Sigmoid colon (tissue), 7 donors: ENCODE results near the gene B3GALNT2. TPM values are rescaled to one million over a fixed set of nuclear protein-coding genes. Genes with fewer than 3 reads are reported as not detected.

Source experiments
- DNase-seq: peaks from one replicate; pipeline ENCODE4 v3.0.0-alpha.2; 2019
- H3K27ac ChIP-seq, 4 donors: fragments of 200-600 bp; sonication (generic); one replicate each; pipeline ENCODE4 v1.5.1; 2016 to 2019; ENCODE audit warnings: mild to moderate bottlenecking in 1 of 4
- H3K27me3 ChIP-seq, 3 donors: fragments of 200-600 bp; sonication (generic); one replicate each; pipeline ENCODE4 v1.5.1; 2019; ENCODE audit warnings: mild to moderate bottlenecking in 1 of 3
- H3K36me3 ChIP-seq, 4 donors: fragments of 200-600 bp; sonication (generic); one replicate each; pipeline ENCODE4 v1.5.1; 2016 to 2019
- H3K4me1 ChIP-seq, 4 donors: fragments of 200-600 bp; sonication (generic); one replicate each; pipeline ENCODE4 v1.5.1; 2017 to 2019
- H3K4me3 ChIP-seq, 4 donors: fragments of 200-600 bp; sonication (generic); one replicate each; pipeline ENCODE4 v1.5.1; 2017 to 2019; ENCODE audit warnings: mild to moderate bottlenecking in 2 of 4, moderate library complexity in 1 of 4
- H3K9me3 ChIP-seq, 4 donors: fragments of 200-600 bp in 3 of 4; sonication (generic) in 3 of 4; one replicate each; pipeline versions ENCODE4 v1.5.1 to v1.6.1; 2013 to 2019
- CTCF ChIP-seq, 4 experiments: fragments of 450-650 bp in 3 of 4; fragments of 200-600 bp in 1 of 4; IDR thresholded peaks; one replicate each; pipeline ENCODE4 v1.5.1; 2016 to 2019; ENCODE audit warnings: antibody characterized with exemption in 4 of 4, mild to moderate bottlenecking in 3 of 4, moderate library complexity in 2 of 4
- EP300 ChIP-seq, 4 donors: sonication (generic); formaldehyde crosslinking; IDR thresholded peaks; one replicate each; pipeline ENCODE4 v1.6.1; 2017; ENCODE audit warnings: antibody characterized with exemption in 4 of 4
- POLR2A ChIP-seq, 2 donors: fragments of 450-650 bp; IDR thresholded peaks; one replicate each; pipeline ENCODE4 v1.6.1; 2016; ENCODE audit warnings: antibody characterized with exemption in 2 of 2, mild to moderate bottlenecking in 2 of 2, moderate library complexity in 2 of 2
- POLR2AphosphoS5 ChIP-seq, 4 donors: sonication (generic); formaldehyde crosslinking; IDR thresholded peaks; one replicate each; pipeline ENCODE4 v1.6.1; 2017; ENCODE audit warnings: antibody characterized with exemption in 4 of 4
- WGBS, 2 donors: extraction: QIAGEN DNeasy Blood & Tissue Kit; methylation state at CpG; one replicate each; pipeline ENCODE4 v1.1.7; 2013; 5-methylcytosine and 5-hydroxymethylcytosine counted together
- intact Hi-C: fragments of 100-400 bp; cut with DNase I; formaldehyde crosslinking; loops from one replicate; pipeline ENCODE4 v1.15.1; 2023
- polyA plus RNA-seq, 3 donors: library from polyadenylated mRNA; stranded (reverse); fragments of 200-250 nt; gene quantifications; one replicate each; pipeline ENCODE4 v1.2.3, GENCODE V29; 2013
- total RNA-seq, 4 donors: library from RNA; depleted of rRNA; stranded (reverse); fragments of >200 nt; gene quantifications; one replicate each; pipeline ENCODE4 v1.1.0, GENCODE V29; 2016
- donor health status: healthy with polysubstance abuse.
- donor health status: Bipolar disorder and iron deficiency.
- donor health status: healthy.

Gene B3GALNT2
- total and polyA plus RNA-seq, 7 donors: 1.8 to 58.7 (median 38.5) TPM

GRCh38 chr1:235410467-235410866 lies 93.8 kb downstream of the B3GALNT2 start:
- peaks cover 0 to 4% (median 0%) of the 10 kb centered on the region in 4 donors for H3K4me1 ChIP-seq
- no peaks in the 10 kb centered on the region for H3K27me3 ChIP-seq
- no peak overlapping the region for H3K4me3 ChIP-seq
- H3K27ac ChIP-seq: no peak overlapping the region
- DNase-seq: no peak
- H3K36me3 ChIP-seq: peaks cover 0 to 6% (median 0%) of the 10 kb centered on the region in 4 donors
- intact Hi-C loops: loop anchor here (10.0 kb wide), 1 partner anchor 216 kb away; no protein-coding TSS in a partner anchor
- 90 to 91% methylated on average over 5 of the region's 5 CpGs for WGBS, 2 donors
- TF ChIP-seq CTCF (IDR thresholded peaks at IDR 0.05): no peak
- TF ChIP-seq POLR2A (IDR thresholded peaks at IDR 0.05): no peak
- no peak for TF ChIP-seq POLR2AphosphoS5 (IDR thresholded peaks at IDR 0.05)
- no peak for TF ChIP-seq EP300 (IDR thresholded peaks at IDR 0.05)
- no peaks in the 10 kb centered on the region for H3K9me3 ChIP-seq

GRCh38 chr1:235409042-235409820 lies 95.0 kb downstream of the B3GALNT2 start:
- no peaks in the 10 kb centered on the region for H3K9me3 ChIP-seq
- intact Hi-C loops: no loop called here
- no peak overlapping the region for H3K4me3 ChIP-seq
- no peaks in the 10 kb centered on the region for H3K4me1 ChIP-seq
- 27 to 68% methylated on average over 7 of the region's 7 CpGs for WGBS, 2 donors
- H3K27me3 ChIP-seq: no peaks in the 10 kb centered on the region
- no peak for DNase-seq
- no peak overlapping the region for H3K27ac ChIP-seq
- H3K36me3 ChIP-seq: no peaks in the 10 kb centered on the region
- TF ChIP-seq POLR2AphosphoS5 (IDR thresholded peaks at IDR 0.05) (no peak), POLR2A (IDR thresholded peaks at IDR 0.05) (no peak), CTCF (IDR thresholded peaks at IDR 0.05) (no peak), EP300 (IDR thresholded peaks at IDR 0.05) (no peak)

- no peaks in the 10 kb centered on the region for H3K9me3 ChIP-seq
- DNase-seq: no peak
- WGBS, 2 donors: 33 to 85% methylated on average over 3 of the region's 3 CpGs
- intact Hi-C loops: no loop called here
- TF ChIP-seq EP300 (IDR thresholded peaks at IDR 0.05): no peak
- TF ChIP-seq POLR2A (IDR thresholded peaks at IDR 0.05): no peak
- TF ChIP-seq CTCF (IDR thresholded peaks at IDR 0.05): no peak
- TF ChIP-seq POLR2AphosphoS5 (IDR thresholded peaks at IDR 0.05): no peak
- no peaks in the 10 kb centered on the region for H3K27me3 ChIP-seq
- no peak overlapping the region for H3K4me3 ChIP-seq
- H3K4me1 ChIP-seq: no peaks in the 10 kb centered on the region
- H3K36me3 ChIP-seq: no peaks in the 10 kb centered on the region
- H3K27ac ChIP-seq: no peak overlapping the region
These were observed 95.7 kb downstream of the B3GALNT2 start for GRCh38 chr1:235408503-235408960.

- Histone ChIP-seq H3K9me3 (no peaks in the 10 kb centered on the region), H3K27ac (no peak overlapping the region), H3K4me1 (no peaks in the 10 kb centered on the region), H3K4me3 (no peak overlapping the region), H3K27me3 (no peaks in the 10 kb centered on the region), H3K36me3 (no peaks in the 10 kb centered on the region)
- WGBS, 2 donors: 49 to 75% methylated on average over 5 of the region's 5 CpGs
- DNase-seq: no peak
- intact Hi-C loops: no loop called here
- TF ChIP-seq POLR2AphosphoS5 (IDR thresholded peaks at IDR 0.05) (no peak), POLR2A (IDR thresholded peaks at IDR 0.05) (no peak), EP300 (IDR thresholded peaks at IDR 0.05) (no peak), CTCF (IDR thresholded peaks at IDR 0.05) (no peak)
These were observed 96.8 kb downstream of the B3GALNT2 start for GRCh38 chr1:235407419-235407818.
